HCT116 (cell line): ENCODE measurements around the gene OSBPL8. TPM values are rescaled to one million over a fixed set of nuclear protein-coding genes. Genes with fewer than 3 reads are reported as not detected.

Experiments used
- ATAC-seq: fragments of 200-7000 bp; cut with Tn5 transposase; 2 replicates; pipeline ENCODE4 v1.9.1; 2020; ENCODE audit warnings: mild to moderate bottlenecking, moderate library complexity
- BruUV-seq: library from RNA; stranded (reverse); fragments of 400-500 nt; replicated peaks from 2 replicates; lab custom pipeline; 2021; lab: Mats Ljungman, UMichigan
- CTCF ChIA-PET: fragments of 300-600 bp; sonication (Branson Sonifier 250); formaldehyde crosslinking; loops from one replicate; lab custom pipeline; 2021; ENCODE audit warnings: antibody characterized with exemption; lab: Charles Lee
- POLR2A ChIA-PET: fragments of 300-600, 350-600 bp; sonication (Branson Sonifier 250); formaldehyde crosslinking; loops from one replicate; lab custom pipeline; 2021; ENCODE audit warnings: antibody characterized with exemption; lab: Charles Lee
- RAD21 ChIA-PET, 2 experiments: fragments of 300-600 bp; sonication (Branson Sonifier 250); formaldehyde crosslinking; loops; one replicate each; lab custom pipeline; 2023; ENCODE audit warnings: low total read pairs in 2 of 2; ENCODE audit not compliant: uncharacterized antibody in 2 of 2, unreplicated experiment in 2 of 2, low non-redundant PET in 1 of 2; lab: Charles Lee
- DNase-seq: peaks from one replicate; pipeline ENCODE4 v3.0.0-alpha.2; 2010; ENCODE audit warnings: low read depth, low spot score
- H2AFZ ChIP-seq: fragments of 200-600 bp; shearing (Covaris generic), sonication (generic); 2 replicates; pipeline ENCODE4 v1.6.1; 2017; ENCODE audit warnings: low read depth, mixed run types, mixed read lengths, antibody characterized with exemption, low read length; ENCODE audit not compliant: poor library complexity, severe bottlenecking
- H3K27ac ChIP-seq: 2 replicates; pipeline ENCODE4 v1.5.1; 2012; ENCODE audit warnings: low read depth, low read length
- H3K27me3 ChIP-seq: fragments of 200-600 bp; sonication (generic); 2 replicates; pipeline ENCODE4 v1.6.1; 2016; ENCODE audit warnings: mixed run types, low read length, mixed read lengths; ENCODE audit not compliant: insufficient read depth
- H3K36me3 ChIP-seq, 2 experiments: fragments of 200-500 bp in 1 of 2; fragments of 200-600 bp in 1 of 2; sonication (Bioruptor generic) in 1 of 2; sonication (generic) in 1 of 2; 2 replicates each; pipeline versions ENCODE4 v1.5.1 to v1.6.1; 2014 to 2016; ENCODE audit warnings: low read length in 2 of 2, inconsistent platforms in 1 of 2, mixed read lengths in 1 of 2, mixed run types in 1 of 2; ENCODE audit not compliant: insufficient read depth in 2 of 2, control insufficient read depth in 1 of 2
- H3K4me1 ChIP-seq, 2 experiments: fragments of 200-600 bp in 1 of 2; sonication (generic) in 1 of 2; 2 replicates each; pipeline versions ENCODE4 v1.5.1 to v1.6.1; 2012 to 2017; ENCODE audit warnings: low read length in 2 of 2, inconsistent platforms in 1 of 2, mild to moderate bottlenecking in 1 of 2, mixed read lengths in 1 of 2, mixed run types in 1 of 2, moderate library complexity in 1 of 2; ENCODE audit not compliant: insufficient read depth in 2 of 2, control insufficient read depth in 1 of 2
- H3K4me2 ChIP-seq: fragments of 200-600 bp; sonication (generic); 2 replicates; pipeline ENCODE4 v1.6.1; 2017; ENCODE audit warnings: mixed run types, low read length, mixed read lengths
- H3K4me3 ChIP-seq, 2 experiments: fragments of 200-600 bp in 1 of 2; sonication (generic) in 1 of 2; replicated peaks in 1 of 2; 2 replicates each; pipeline ENCODE4 v1.5.1; 2011 to 2016; ENCODE audit warnings: low read length in 2 of 2, control low read depth in 1 of 2, low read depth in 1 of 2, mild to moderate bottlenecking in 1 of 2, mixed read lengths in 1 of 2, mixed run types in 1 of 2
- H3K79me2 ChIP-seq: fragments of 200-600 bp; sonication (generic); 2 replicates; pipeline ENCODE4 v1.6.1; 2017; ENCODE audit warnings: mild to moderate bottlenecking, mixed run types, low read length, moderate library complexity, mixed read lengths; ENCODE audit not compliant: insufficient read depth
- H3K9ac ChIP-seq: fragments of 200-600 bp; sonication (generic); 2 replicates; pipeline ENCODE4 v1.6.1; 2016; ENCODE audit warnings: low read length, mixed read lengths
- H3K9me2 ChIP-seq: fragments of 200-600 bp; sonication (generic), shearing (Covaris generic); 2 replicates; pipeline ENCODE4 v1.6.1; 2017; ENCODE audit warnings: mixed run types, mild to moderate bottlenecking, moderate library complexity; ENCODE audit not compliant: insufficient read depth
- H3K9me3 ChIP-seq, 2 experiments: fragments of 200-500 bp in 1 of 2; fragments of 200-600 bp in 1 of 2; sonication (Bioruptor generic) in 1 of 2; sonication (generic) in 1 of 2; 2 replicates each; pipeline ENCODE4 v1.6.1; 2014 to 2017; ENCODE audit warnings: low read length in 2 of 2, mixed read lengths in 2 of 2, inconsistent platforms in 1 of 2, low read depth in 1 of 2, mild to moderate bottlenecking in 1 of 2, mixed run types in 1 of 2, moderate library complexity in 1 of 2; ENCODE audit not compliant: control insufficient read depth in 1 of 2, insufficient read depth in 1 of 2
- H4K20me1 ChIP-seq: fragments of 200-600 bp; sonication (generic), shearing (Covaris generic); 2 replicates; pipeline ENCODE4 v1.6.1; 2017; ENCODE audit warnings: mixed run types, mild to moderate bottlenecking, moderate library complexity; ENCODE audit not compliant: insufficient read depth
- CEBPB ChIP-seq: IDR thresholded peaks from 2 replicates; pipeline ENCODE4 v1.6.1; 2012; ENCODE audit warnings: low read depth
- ELF1 ChIP-seq: IDR thresholded peaks from 2 replicates; pipeline ENCODE4 v1.6.1; 2012; ENCODE audit warnings: low read depth, borderline replicate concordance
- EZH2 ChIP-seq: fragments of 200-600 bp; sonication (generic); IDR thresholded peaks from 2 replicates; pipeline ENCODE4 v1.6.1; 2017; ENCODE audit warnings: antibody characterized with exemption, mixed run types
- FOSL1 ChIP-seq: IDR thresholded peaks from 2 replicates; pipeline ENCODE4 v1.6.1; 2012; ENCODE audit warnings: low read depth
- SIN3A ChIP-seq: IDR thresholded peaks from 2 replicates; pipeline ENCODE4 v1.6.1; 2012; ENCODE audit warnings: low read depth
- SP1 ChIP-seq: IDR thresholded peaks from 2 replicates; pipeline ENCODE4 v1.6.1; 2012; ENCODE audit warnings: low read depth
- TCF7L2 ChIP-seq: IDR thresholded peaks from 2 replicates; pipeline ENCODE4 v1.7.0; 2011; ENCODE audit warnings: borderline replicate concordance, inconsistent platforms; ENCODE audit not compliant: insufficient read depth, insufficient read length; ENCODE audit errors: extremely low read depth
- ZNF274 ChIP-seq: fragments of 200-500 bp; sonication (Bioruptor generic); IDR thresholded peaks from 2 replicates; pipeline ENCODE4 v1.6.1; 2014; ENCODE audit warnings: mild to moderate bottlenecking, low read depth, low read length, inconsistent platforms
- intact Hi-C: fragments of 100-400 bp; cut with micrococcal nuclease; formaldehyde crosslinking; loops from 2 replicates; pipeline ENCODE4 v1.10.0; 2022
- total RNA-seq: library from RNA; stranded (reverse); gene quantifications from one replicate; pipeline ENCODE4 v1.2.1, GENCODE V29; 2021; ENCODE audit not compliant: unreplicated experiment
- TF ChIP-seq, protein P1 (sequence below): IDR thresholded peaks from 2 replicates; pipeline ENCODE4 v1.6.1; 2012; ENCODE audit warnings: low read depth
- TF ChIP-seq, protein P2 (sequence below): IDR thresholded peaks from 2 replicates; pipeline ENCODE4 v1.6.1; 2012
- TF ChIP-seq, protein P3 (sequence below): IDR thresholded peaks from 2 replicates; pipeline ENCODE4 v1.6.1; 2011; ENCODE audit warnings: mild to moderate bottlenecking, low read length, moderate library complexity; ENCODE audit not compliant: insufficient replicate concordance; ENCODE audit errors: extremely low read depth
- TF ChIP-seq, protein P4 (sequence below), 3 experiments: fragments of 200-600 bp in 1 of 3; sonication (generic) in 1 of 3; IDR thresholded peaks in 2 of 3; conservative IDR thresholded peaks in 1 of 3; 2 replicates each; pipeline ENCODE4 v1.5.1; 2012 to 2017; ENCODE audit warnings: low read depth in 2 of 3, low read length in 2 of 3, antibody characterized with exemption in 1 of 3, borderline replicate concordance in 1 of 3, control low read depth in 1 of 3, mild to moderate bottlenecking in 1 of 3, mixed read lengths in 1 of 3, mixed run types in 1 of 3, moderate library complexity in 1 of 3; ENCODE audit not compliant: insufficient read depth in 1 of 3

Gene OSBPL8
- total RNA-seq, 1 experiment from 2014 or later = 115 TPM

DNA sequence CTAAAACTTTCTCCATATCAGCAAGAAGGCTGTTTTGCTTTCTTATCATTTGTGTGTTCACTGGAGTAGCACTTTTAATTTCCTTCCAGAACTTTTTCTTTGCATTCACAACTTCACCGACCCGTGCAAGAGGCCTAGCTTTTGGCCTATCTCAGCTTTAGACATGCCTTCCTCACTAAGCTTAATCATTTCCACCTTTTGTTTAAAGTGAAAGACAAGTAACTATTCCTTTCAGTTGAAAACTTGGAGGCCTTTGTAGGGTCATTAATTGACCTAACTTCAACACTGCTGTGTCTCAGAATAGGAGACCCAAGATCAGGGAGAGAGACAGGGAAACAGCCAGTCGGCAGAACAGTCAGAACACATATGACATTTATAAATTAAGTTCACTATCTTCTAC, 250.7 kb downstream of the OSBPL8 start:
- Histone ChIP-seq H3K27ac (no peak overlapping the region), H3K9ac (no peak overlapping the region), H3K36me3 (no peaks in the 10 kb centered on the region), H3K4me3 (no peak overlapping the region), H3K79me2 (no peaks in the 10 kb centered on the region), H3K9me2 (no peaks in the 10 kb centered on the region), H3K9me3 (no peaks in the 10 kb centered on the region), H2AFZ (no peak overlapping the region), H3K4me1 (peaks cover 0 to 7% of the 10 kb centered on the region in 2 experiments; a peak in 1 of 4 replicates)
- DNase-seq (no peak), ATAC-seq (no peak)
- ChIA-PET CTCF (no interaction called here), POLR2A (no interaction called here), RAD21 (no interaction called here)
- BruUV-seq = no TSS peak
- TF ChIP-seq TCF7L2 (no peak), FOSL1 (no peak), ZNF274 (no peak), SP1 (no peak), CEBPB (no peak), ELF1 (no peak), EZH2 (no peak), SIN3A (no peak)
- TF ChIP-seq, protein P1, sequence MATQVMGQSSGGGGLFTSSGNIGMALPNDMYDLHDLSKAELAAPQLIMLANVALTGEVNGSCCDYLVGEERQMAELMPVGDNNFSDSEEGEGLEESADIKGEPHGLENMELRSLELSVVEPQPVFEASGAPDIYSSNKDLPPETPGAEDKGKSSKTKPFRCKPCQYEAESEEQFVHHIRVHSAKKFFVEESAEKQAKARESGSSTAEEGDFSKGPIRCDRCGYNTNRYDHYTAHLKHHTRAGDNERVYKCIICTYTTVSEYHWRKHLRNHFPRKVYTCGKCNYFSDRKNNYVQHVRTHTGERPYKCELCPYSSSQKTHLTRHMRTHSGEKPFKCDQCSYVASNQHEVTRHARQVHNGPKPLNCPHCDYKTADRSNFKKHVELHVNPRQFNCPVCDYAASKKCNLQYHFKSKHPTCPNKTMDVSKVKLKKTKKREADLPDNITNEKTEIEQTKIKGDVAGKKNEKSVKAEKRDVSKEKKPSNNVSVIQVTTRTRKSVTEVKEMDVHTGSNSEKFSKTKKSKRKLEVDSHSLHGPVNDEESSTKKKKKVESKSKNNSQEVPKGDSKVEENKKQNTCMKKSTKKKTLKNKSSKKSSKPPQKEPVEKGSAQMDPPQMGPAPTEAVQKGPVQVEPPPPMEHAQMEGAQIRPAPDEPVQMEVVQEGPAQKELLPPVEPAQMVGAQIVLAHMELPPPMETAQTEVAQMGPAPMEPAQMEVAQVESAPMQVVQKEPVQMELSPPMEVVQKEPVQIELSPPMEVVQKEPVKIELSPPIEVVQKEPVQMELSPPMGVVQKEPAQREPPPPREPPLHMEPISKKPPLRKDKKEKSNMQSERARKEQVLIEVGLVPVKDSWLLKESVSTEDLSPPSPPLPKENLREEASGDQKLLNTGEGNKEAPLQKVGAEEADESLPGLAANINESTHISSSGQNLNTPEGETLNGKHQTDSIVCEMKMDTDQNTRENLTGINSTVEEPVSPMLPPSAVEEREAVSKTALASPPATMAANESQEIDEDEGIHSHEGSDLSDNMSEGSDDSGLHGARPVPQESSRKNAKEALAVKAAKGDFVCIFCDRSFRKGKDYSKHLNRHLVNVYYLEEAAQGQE = no peak
- TF ChIP-seq, protein P2, sequence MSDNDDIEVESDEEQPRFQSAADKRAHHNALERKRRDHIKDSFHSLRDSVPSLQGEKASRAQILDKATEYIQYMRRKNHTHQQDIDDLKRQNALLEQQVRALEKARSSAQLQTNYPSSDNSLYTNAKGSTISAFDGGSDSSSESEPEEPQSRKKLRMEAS = no peak
- TF ChIP-seq, protein P3, sequence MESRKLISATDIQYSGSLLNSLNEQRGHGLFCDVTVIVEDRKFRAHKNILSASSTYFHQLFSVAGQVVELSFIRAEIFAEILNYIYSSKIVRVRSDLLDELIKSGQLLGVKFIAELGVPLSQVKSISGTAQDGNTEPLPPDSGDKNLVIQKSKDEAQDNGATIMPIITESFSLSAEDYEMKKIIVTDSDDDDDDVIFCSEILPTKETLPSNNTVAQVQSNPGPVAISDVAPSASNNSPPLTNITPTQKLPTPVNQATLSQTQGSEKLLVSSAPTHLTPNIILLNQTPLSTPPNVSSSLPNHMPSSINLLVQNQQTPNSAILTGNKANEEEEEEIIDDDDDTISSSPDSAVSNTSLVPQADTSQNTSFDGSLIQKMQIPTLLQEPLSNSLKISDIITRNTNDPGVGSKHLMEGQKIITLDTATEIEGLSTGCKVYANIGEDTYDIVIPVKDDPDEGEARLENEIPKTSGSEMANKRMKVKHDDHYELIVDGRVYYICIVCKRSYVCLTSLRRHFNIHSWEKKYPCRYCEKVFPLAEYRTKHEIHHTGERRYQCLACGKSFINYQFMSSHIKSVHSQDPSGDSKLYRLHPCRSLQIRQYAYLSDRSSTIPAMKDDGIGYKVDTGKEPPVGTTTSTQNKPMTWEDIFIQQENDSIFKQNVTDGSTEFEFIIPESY = no peak
- TF ChIP-seq, protein P4, sequence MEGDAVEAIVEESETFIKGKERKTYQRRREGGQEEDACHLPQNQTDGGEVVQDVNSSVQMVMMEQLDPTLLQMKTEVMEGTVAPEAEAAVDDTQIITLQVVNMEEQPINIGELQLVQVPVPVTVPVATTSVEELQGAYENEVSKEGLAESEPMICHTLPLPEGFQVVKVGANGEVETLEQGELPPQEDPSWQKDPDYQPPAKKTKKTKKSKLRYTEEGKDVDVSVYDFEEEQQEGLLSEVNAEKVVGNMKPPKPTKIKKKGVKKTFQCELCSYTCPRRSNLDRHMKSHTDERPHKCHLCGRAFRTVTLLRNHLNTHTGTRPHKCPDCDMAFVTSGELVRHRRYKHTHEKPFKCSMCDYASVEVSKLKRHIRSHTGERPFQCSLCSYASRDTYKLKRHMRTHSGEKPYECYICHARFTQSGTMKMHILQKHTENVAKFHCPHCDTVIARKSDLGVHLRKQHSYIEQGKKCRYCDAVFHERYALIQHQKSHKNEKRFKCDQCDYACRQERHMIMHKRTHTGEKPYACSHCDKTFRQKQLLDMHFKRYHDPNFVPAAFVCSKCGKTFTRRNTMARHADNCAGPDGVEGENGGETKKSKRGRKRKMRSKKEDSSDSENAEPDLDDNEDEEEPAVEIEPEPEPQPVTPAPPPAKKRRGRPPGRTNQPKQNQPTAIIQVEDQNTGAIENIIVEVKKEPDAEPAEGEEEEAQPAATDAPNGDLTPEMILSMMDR (IDR thresholded peaks at IDR 0.05 in 2 of 3, conservative IDR thresholded peaks at IDR 0.05 in 1 of 3; ENCODE audit: borderline replicate concordance in 1 of 3, insufficient read depth in 1 of 3, low read depth in 2 of 3, low read length in 2 of 3) = no peak
- TF ChIP-seq, all 23 proteins: peak for 0
- no peak overlapping the region for H3K4me2 ChIP-seq
- H4K20me1 ChIP-seq = no peaks in the 10 kb centered on the region
- no peaks in the 10 kb centered on the region for H3K27me3 ChIP-seq
- intact Hi-C loops = no loop called here
